Activated CD8-positive, alpha-beta T cell treated with anti-CD3 and anti-CD28 coated beads for 36 hours (primary cell): ENCODE data around the gene MTR. TPM values are rescaled to one million over a fixed set of nuclear protein-coding genes. Genes with fewer than 3 reads are reported as not detected.

Experiments used
- ATAC-seq: fragments of 200-7000 bp; cut with Tn5 transposase; one replicate; pipeline ENCODE4 v1.10.0; 2021; ENCODE audit warnings: mild to moderate bottlenecking, moderate library complexity
- CTCF ChIA-PET: fragments of 350-600 bp; sonication (Branson Sonifier 250); formaldehyde crosslinking; loops from one replicate; lab custom pipeline; 2021; ENCODE audit warnings: antibody characterized with exemption; lab: Charles Lee
- POLR2A ChIA-PET: fragments of 350-600 bp; sonication (Branson Sonifier 250); formaldehyde crosslinking; loops from one replicate; lab custom pipeline; 2021; ENCODE audit warnings: antibody characterized with exemption; lab: Charles Lee
- DNase-seq: peaks from one replicate; pipeline ENCODE4 v3.0.0-alpha.2; 2020
- H3K27ac Mint-ChIP-seq: one replicate; pipeline ENCODE4 v1.8.0; 2021; ENCODE audit warnings: mild to moderate bottlenecking, mixed read lengths
- H3K27me3 Mint-ChIP-seq: one replicate; pipeline ENCODE4 v1.8.0; 2021; ENCODE audit warnings: mixed read lengths
- H3K36me3 Mint-ChIP-seq: one replicate; pipeline ENCODE4 v1.8.0; 2021; ENCODE audit warnings: low read depth, mixed read lengths
- H3K4me1 Mint-ChIP-seq: one replicate; pipeline ENCODE4 v1.8.0; 2021; ENCODE audit warnings: low read depth, mixed read lengths
- H3K4me3 Mint-ChIP-seq: one replicate; pipeline ENCODE4 v1.8.0; 2021; ENCODE audit warnings: mild to moderate bottlenecking, moderate library complexity, mixed read lengths
- H3K9me3 Mint-ChIP-seq: one replicate; pipeline ENCODE4 v1.8.0; 2021; ENCODE audit warnings: mixed read lengths
- CTCF ChIP-seq: fragments of 200-600 bp; IDR thresholded peaks from one replicate; pipeline ENCODE4 v1.8.0; 2022; ENCODE audit warnings: antibody characterized with exemption, mild to moderate bottlenecking
- intact Hi-C: fragments of 100-400 bp; cut with micrococcal nuclease; formaldehyde crosslinking; loops from one replicate; pipeline ENCODE4 v1.10.0; 2022
- total RNA-seq, 2 experiments: library from RNA; stranded (reverse); gene quantifications; one replicate each; pipeline ENCODE4 v1.2.3, GENCODE V29; 2021

MTR gene
- total RNA-seq, 2 experiments from 2014 or later = 72.4 to 72.7 TPM

DNA sequence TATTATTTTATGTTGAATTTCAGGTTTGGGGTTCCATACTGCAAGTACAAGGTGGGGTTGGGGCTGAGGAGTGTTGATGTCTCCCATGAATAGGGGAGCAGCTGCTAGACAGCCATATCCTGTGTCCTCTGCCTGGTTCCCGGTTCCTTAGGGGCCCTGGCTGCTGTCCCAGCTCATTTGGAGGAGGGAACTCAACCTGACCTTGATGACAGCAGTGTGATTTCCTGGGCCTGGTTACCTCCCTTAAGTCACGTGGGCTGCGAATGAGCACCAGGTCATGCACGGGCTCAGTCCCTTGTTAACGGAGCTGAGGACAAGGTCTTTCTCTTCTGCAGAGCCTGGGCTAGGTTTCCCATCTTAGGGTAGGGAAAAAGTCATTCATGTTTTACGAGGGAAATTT lies 85.1 kb downstream of the MTR start:
- no peak for TF ChIP-seq CTCF
- no peak for ATAC-seq
- peaks cover 13% of the 10 kb centered on the region for H3K36me3 Mint-ChIP-seq
- DNase-seq = no peak
- no peak overlapping the region for H3K27ac Mint-ChIP-seq
- H3K4me3 Mint-ChIP-seq = no peak overlapping the region
- POLR2A ChIA-PET = no interaction called here
- H3K27me3 Mint-ChIP-seq = no peaks in the 10 kb centered on the region
- intact Hi-C loops = no loop called here
- peaks cover 3% of the 10 kb centered on the region for H3K4me1 Mint-ChIP-seq
- H3K9me3 Mint-ChIP-seq = no peaks in the 10 kb centered on the region
- CTCF ChIA-PET = interaction anchor here (1.4 kb wide), 1 partner anchor 11 kb away, joined by 6 read pairs; no protein-coding TSS in a partner anchor

GRCh38 chr1:236882678-236883077 lies 87.6 kb downstream of the MTR start:
- H3K9me3 Mint-ChIP-seq = no peaks in the 10 kb centered on the region
- intact Hi-C loops = no loop called here
- no peak overlapping the region for H3K27ac Mint-ChIP-seq
- peaks cover 20% of the 10 kb centered on the region for H3K36me3 Mint-ChIP-seq
- H3K27me3 Mint-ChIP-seq = no peaks in the 10 kb centered on the region
- DNase-seq = no peak
- H3K4me3 Mint-ChIP-seq = no peak overlapping the region
- CTCF ChIA-PET = no interaction called here
- H3K4me1 Mint-ChIP-seq = no peaks in the 10 kb centered on the region
- POLR2A ChIA-PET = no interaction called here
- TF ChIP-seq CTCF = no peak
- no peak for ATAC-seq

- no peak for TF ChIP-seq CTCF
- no peaks in the 10 kb centered on the region for H3K27me3 Mint-ChIP-seq
- ChIA-PET CTCF (interaction anchor here (1.2 kb wide), 1 partner anchor 127 kb away, joined by 4 read pairs; no protein-coding TSS in a partner anchor), POLR2A (interaction anchor here (0.8 kb wide), 1 partner anchor 498 kb away, joined by 3 read pairs; no protein-coding TSS in a partner anchor)
- H3K4me1 Mint-ChIP-seq = no peaks in the 10 kb centered on the region
- H3K27ac Mint-ChIP-seq = no peak overlapping the region
- H3K9me3 Mint-ChIP-seq = no peaks in the 10 kb centered on the region
- ATAC-seq (no peak), DNase-seq (no peak)
- H3K4me3 Mint-ChIP-seq = no peak overlapping the region
- intact Hi-C loops = no loop called here
- H3K36me3 Mint-ChIP-seq = peaks cover 32% of the 10 kb centered on the region
Observed at GRCh38 chr1:236886199-236886598, 91.1 kb downstream of the MTR start.

DNA sequence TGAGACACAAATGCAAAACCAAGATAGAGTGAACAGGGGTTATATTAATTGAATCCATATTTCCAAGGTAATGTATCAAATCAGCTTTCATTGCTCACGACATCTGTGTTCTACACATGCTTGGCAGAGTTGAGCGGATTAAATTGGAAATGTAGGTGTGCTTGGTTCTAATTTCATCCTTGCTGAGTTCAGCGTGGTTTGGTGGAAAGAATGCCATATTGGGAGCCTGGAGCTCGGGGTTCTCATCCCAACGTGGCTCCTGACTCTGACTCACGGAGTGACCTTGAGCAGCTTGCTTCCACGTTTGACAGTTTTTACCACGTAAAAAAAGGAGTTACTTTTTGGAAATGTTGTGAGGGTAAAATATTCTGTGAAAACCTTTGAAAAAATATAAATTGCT lies 92.0 kb downstream of the MTR start:
- H3K4me3 Mint-ChIP-seq = no peak overlapping the region
- no peaks in the 10 kb centered on the region for H3K9me3 Mint-ChIP-seq
- DNase-seq = no peak
- ChIA-PET CTCF (no interaction called here), POLR2A (no interaction called here)
- peaks cover 40% of the 10 kb centered on the region for H3K36me3 Mint-ChIP-seq
- no peak overlapping the region for H3K27ac Mint-ChIP-seq
- intact Hi-C loops = no loop called here
- ATAC-seq = no peak
- no peaks in the 10 kb centered on the region for H3K27me3 Mint-ChIP-seq
- no peak for TF ChIP-seq CTCF
- H3K4me1 Mint-ChIP-seq = no peaks in the 10 kb centered on the region

- POLR2A ChIA-PET = no interaction called here
- DNase-seq = no peak
- Mint-ChIP-seq H3K4me3 (no peak overlapping the region), H3K36me3 (peaks cover 44% of the 10 kb centered on the region), H3K27ac (peak overlapping the region; percentile 11), H3K9me3 (no peaks in the 10 kb centered on the region), H3K4me1 (no peaks in the 10 kb centered on the region), H3K27me3 (no peaks in the 10 kb centered on the region)
- CTCF ChIA-PET = no interaction called here
- no peak for ATAC-seq
- TF ChIP-seq CTCF = no peak
- intact Hi-C loops = no loop called here
Observed at GRCh38 chr1:236888126-236888525, 93.0 kb downstream of the MTR start.
